GM18507 (cell line): ENCODE results near the gene ARL14.
"Not testable (repeated sequence)": the region's sequence is repeated elsewhere in the genome, so short reads cannot be mapped to it uniquely, and the experiment has no call there.

Experiments used
- DNase-seq: peaks from one replicate; pipeline ENCODE4 v3.0.0; 2011; ENCODE audit warnings: low read depth; ENCODE audit not compliant: insufficient read length; ENCODE audit errors: extremely low spot score
- FAIRE-seq: peaks from 2 replicates; lab custom pipeline; 2011; peaks lifted over from hg19 to GRCh38; lab: Jason Lieb, UNC

The ARL14 gene

GRCh38 chr3:160709477-160710182 is 32.7 kb downstream of the ARL14 start:
- FAIRE-seq (no peak), DNase-seq (no peak)

- FAIRE-seq, DNase-seq: not testable (repeated sequence)
Observed at GRCh38 chr3:160713144-160713543, 36.2 kb downstream of the ARL14 start.

- FAIRE-seq (no peak), DNase-seq (no peak)
Observed at GRCh38 chr3:160719710-160720109, 42.8 kb downstream of the ARL14 start.

- FAIRE-seq (no peak), DNase-seq (no peak)
Observed at GRCh38 chr3:160720123-160720746, 43.3 kb downstream of the ARL14 start.

- DNase-seq: no peak
- FAIRE-seq: no peak
Observed at GRCh38 chr3:160722331-160722730, 45.4 kb downstream of the ARL14 start.

GRCh38 chr3:160725338-160725737 is 48.4 kb downstream of the ARL14 start:
- FAIRE-seq (no peak), DNase-seq (no peak)
